ENCODE data around the gene DHDH. TPM values are rescaled to one million over a fixed set of nuclear protein-coding genes. Genes with fewer than 3 reads are reported as not detected.
"Not testable (repeated sequence)": the region's sequence is repeated elsewhere in the genome, so short reads cannot be mapped to it uniquely, and the experiment has no call there.

Gene DHDH
- polyA plus RNA-seq, 3 donors = 0.38 TPM; not detected in 2

DNA sequence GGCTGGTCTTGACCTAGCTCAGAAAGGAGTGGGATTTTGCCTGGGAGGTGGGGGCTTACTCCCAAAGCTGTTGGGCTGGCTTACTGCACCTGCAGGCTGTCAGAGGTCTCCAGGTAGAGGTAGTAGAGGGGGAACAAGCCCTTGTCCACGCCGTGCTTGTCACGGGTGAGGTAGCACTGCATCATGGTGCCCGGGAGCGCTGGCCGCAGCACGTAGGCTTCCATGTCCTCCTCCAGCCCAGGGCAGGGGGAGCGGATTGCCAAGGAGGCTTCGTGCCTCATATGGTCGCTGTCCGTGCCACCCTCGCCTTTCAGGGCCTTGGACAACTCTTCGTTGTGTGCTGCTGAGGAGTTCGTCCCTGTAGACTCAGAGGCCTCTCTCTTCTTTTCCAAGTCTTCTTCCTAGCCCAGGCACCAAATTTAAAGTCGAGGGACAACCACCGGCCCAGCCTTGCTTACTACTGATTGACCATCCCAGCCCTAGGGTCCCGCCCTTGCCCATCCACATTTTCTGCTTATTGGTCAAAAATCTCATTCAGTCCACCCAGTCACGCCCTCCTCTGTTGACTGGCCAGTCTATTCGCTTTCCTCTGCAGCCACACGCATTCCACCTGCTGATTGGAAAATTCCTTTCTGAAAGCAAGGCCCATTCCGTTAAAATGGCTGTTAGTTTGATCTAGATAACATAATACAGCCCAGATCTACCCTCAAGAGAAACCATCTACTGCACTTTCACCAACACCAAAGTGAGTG is 45.5 kb upstream of the DHDH start:
- Mint-ChIP-seq H3K27ac (peak overlapping the region in 1 of 7 donors; percentile 2), H3K4me1 (no peaks in the 10 kb centered on the region), H3K9me3 (peaks cover under 1 to 5% (median 3%) of the 10 kb centered on the region in 7 donors), H3K27me3 (ENCODE audit: low read depth in 3 of 3) (peaks cover 5 to 21% (median 10%) of the 10 kb centered on the region in 3 donors), H3K4me3 (no peak overlapping the region), H3K36me3 (no peaks in the 10 kb centered on the region)
- intact Hi-C loops (cut with micrococcal nuclease) = no loop called here
- WGBS (ENCODE audit: insufficient coverage) = 99% methylated on average over 20 of the region's 21 CpGs
- Histone ChIP-seq H3K4me2 (replicated peaks; ENCODE audit: extremely low read depth, low read length, poor library complexity, severe bottlenecking) (no peak overlapping the region), H3K36me3 (replicated peaks in 1 of 2; ENCODE audit: control insufficient read depth in 1 of 2, insufficient read depth in 2 of 2, low read length in 2 of 2) (no peaks in the 10 kb centered on the region), H3K9me3 (replicated peaks in 1 of 2; ENCODE audit: control insufficient read depth in 1 of 2, insufficient read depth in 1 of 2, low read length in 2 of 2) (no peaks in the 10 kb centered on the region), H4K20me1 (ENCODE audit: insufficient read depth, low read length) (no peaks in the 10 kb centered on the region), H3K79me2 (ENCODE audit: insufficient read depth, low read length) (no peaks in the 10 kb centered on the region), H3K4me3 (replicated peaks in 1 of 3; ENCODE audit: low read depth in 2 of 3, low read length in 3 of 3) (no peak overlapping the region), H3K27ac (ENCODE audit: low read depth in 1 of 2, low read length in 2 of 2) (no peak overlapping the region), H2AFZ (ENCODE audit: insufficient read depth, low read depth, low read length, poor library complexity, severe bottlenecking) (no peak overlapping the region), H3K9ac (ENCODE audit: insufficient read depth, low read length, poor library complexity, severe bottlenecking) (no peak overlapping the region), H3K27me3 (ENCODE audit: control insufficient read depth in 2 of 2, insufficient read depth in 2 of 2, low read length in 2 of 2) (no peaks in the 10 kb centered on the region), H3K4me1 (ENCODE audit: control insufficient read depth in 1 of 2, insufficient read depth in 2 of 2, low read length in 2 of 2) (no peaks in the 10 kb centered on the region)
- DNase-seq = peak in 1 of 3 donors; percentile 30
- TF ChIP-seq, protein P1, sequence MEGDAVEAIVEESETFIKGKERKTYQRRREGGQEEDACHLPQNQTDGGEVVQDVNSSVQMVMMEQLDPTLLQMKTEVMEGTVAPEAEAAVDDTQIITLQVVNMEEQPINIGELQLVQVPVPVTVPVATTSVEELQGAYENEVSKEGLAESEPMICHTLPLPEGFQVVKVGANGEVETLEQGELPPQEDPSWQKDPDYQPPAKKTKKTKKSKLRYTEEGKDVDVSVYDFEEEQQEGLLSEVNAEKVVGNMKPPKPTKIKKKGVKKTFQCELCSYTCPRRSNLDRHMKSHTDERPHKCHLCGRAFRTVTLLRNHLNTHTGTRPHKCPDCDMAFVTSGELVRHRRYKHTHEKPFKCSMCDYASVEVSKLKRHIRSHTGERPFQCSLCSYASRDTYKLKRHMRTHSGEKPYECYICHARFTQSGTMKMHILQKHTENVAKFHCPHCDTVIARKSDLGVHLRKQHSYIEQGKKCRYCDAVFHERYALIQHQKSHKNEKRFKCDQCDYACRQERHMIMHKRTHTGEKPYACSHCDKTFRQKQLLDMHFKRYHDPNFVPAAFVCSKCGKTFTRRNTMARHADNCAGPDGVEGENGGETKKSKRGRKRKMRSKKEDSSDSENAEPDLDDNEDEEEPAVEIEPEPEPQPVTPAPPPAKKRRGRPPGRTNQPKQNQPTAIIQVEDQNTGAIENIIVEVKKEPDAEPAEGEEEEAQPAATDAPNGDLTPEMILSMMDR (IDR thresholded peaks at IDR 0.05) = no peak

- H3K27ac ChIP-seq (ENCODE audit: low read depth in 1 of 2, low read length in 2 of 2); intact Hi-C loops (cut with micrococcal nuclease); H3K9ac ChIP-seq (ENCODE audit: insufficient read depth, low read length, poor library complexity, severe bottlenecking); H3K27ac Mint-ChIP-seq; H3K4me3 ChIP-seq (replicated peaks in 1 of 3; ENCODE audit: low read depth in 2 of 3, low read length in 3 of 3); H3K9me3 ChIP-seq (replicated peaks in 1 of 2; ENCODE audit: control insufficient read depth in 1 of 2, insufficient read depth in 1 of 2, low read length in 2 of 2); H3K27me3 ChIP-seq (ENCODE audit: control insufficient read depth in 2 of 2, insufficient read depth in 2 of 2, low read length in 2 of 2); H3K4me3 Mint-ChIP-seq; H3K36me3 ChIP-seq (replicated peaks in 1 of 2; ENCODE audit: control insufficient read depth in 1 of 2, insufficient read depth in 2 of 2, low read length in 2 of 2); H2AFZ ChIP-seq (ENCODE audit: insufficient read depth, low read depth, low read length, poor library complexity, severe bottlenecking); H4K20me1 ChIP-seq (ENCODE audit: insufficient read depth, low read length); H3K9me3 Mint-ChIP-seq; H3K4me1 ChIP-seq (ENCODE audit: control insufficient read depth in 1 of 2, insufficient read depth in 2 of 2, low read length in 2 of 2); H3K79me2 ChIP-seq (ENCODE audit: insufficient read depth, low read length); H3K4me1 Mint-ChIP-seq; H3K36me3 Mint-ChIP-seq; H3K4me2 ChIP-seq (replicated peaks; ENCODE audit: extremely low read depth, low read length, poor library complexity, severe bottlenecking); DNase-seq: not testable (repeated sequence)
- H3K27me3 Mint-ChIP-seq (ENCODE audit: low read depth in 3 of 3) = peaks cover 17 to 33% (median 22%) of the 10 kb centered on the region in 3 donors
- WGBS (ENCODE audit: insufficient coverage) = no CpG with 5 or more reads among the region's 3 CpGs
These were observed 44.0 kb upstream of the DHDH start for GRCh38 chr19:48889496-48889895.

Data from CD14-positive monocyte (primary cell).